Loucy (cell line): ENCODE measurements around the gene TM9SF4.

Source experiments
- H2AFZ ChIP-seq: fragments of 200-600 bp; sonication (generic); 2 replicates; pipeline ENCODE4 v1.6.0; 2016; ENCODE audit warnings: antibody characterized with exemption, mild to moderate bottlenecking, low read length, moderate library complexity
- H3F3A ChIP-seq: fragments of 200-600 bp; 2 replicates; pipeline ENCODE4 v1.6.0; 2016; ENCODE audit warnings: antibody characterized with exemption, low read depth, mild to moderate bottlenecking
- H3K27me3 ChIP-seq: fragments of 200-600 bp; sonication (generic); 2 replicates; pipeline ENCODE4 v1.6.1; 2014; ENCODE audit warnings: low read length, mild to moderate bottlenecking; ENCODE audit not compliant: insufficient read depth, poor library complexity, severe bottlenecking
- H3K36me3 ChIP-seq: fragments of 200-600 bp; sonication (generic); 2 replicates; pipeline ENCODE4 v1.6.1; 2016; ENCODE audit warnings: low read length; ENCODE audit not compliant: insufficient read depth
- H3K4me1 ChIP-seq: fragments of 200-600 bp; sonication (generic); 2 replicates; pipeline ENCODE4 v1.5.1; 2014; ENCODE audit warnings: low read length, mild to moderate bottlenecking; ENCODE audit not compliant: insufficient read depth, poor library complexity, severe bottlenecking
- H3K4me2 ChIP-seq: fragments of 200-600 bp; sonication (generic); 2 replicates; pipeline ENCODE4 v1.6.0; 2014; ENCODE audit warnings: antibody characterized with exemption, low read length, low read depth, mild to moderate bottlenecking; ENCODE audit not compliant: poor library complexity, severe bottlenecking
- H3K4me3 ChIP-seq: fragments of 200-600 bp; sonication (generic); 2 replicates; pipeline ENCODE4 v1.5.1; 2014; ENCODE audit warnings: low read length, mild to moderate bottlenecking, mixed read lengths; ENCODE audit not compliant: poor library complexity, severe bottlenecking
- H3K79me2 ChIP-seq: fragments of 200-600 bp; sonication (generic); 2 replicates; pipeline ENCODE4 v1.6.1; 2014; ENCODE audit warnings: low read length; ENCODE audit not compliant: insufficient read depth
- H3K9ac ChIP-seq: fragments of 200-600 bp; sonication (generic); 2 replicates; pipeline ENCODE4 v1.6.0; 2014; ENCODE audit warnings: mild to moderate bottlenecking, low read depth, low read length, moderate library complexity; ENCODE audit not compliant: poor library complexity, severe bottlenecking
- H3K9me2 ChIP-seq: fragments of 200-600 bp; sonication (generic); replicated peaks from 2 replicates; pipeline ENCODE4 v1.6.1; 2016; ENCODE audit warnings: low read depth, low read length, mixed read lengths
- H3K9me3 ChIP-seq: fragments of 200-600 bp; sonication (generic); 2 replicates; pipeline ENCODE4 v1.6.1; 2014; ENCODE audit warnings: mild to moderate bottlenecking, antibody characterized with exemption, low read length, low read depth; ENCODE audit not compliant: insufficient read depth
- H4K20me1 ChIP-seq: fragments of 200-600 bp; sonication (generic); 2 replicates; pipeline ENCODE4 v1.6.0; 2014; ENCODE audit warnings: antibody characterized with exemption, low read length, mild to moderate bottlenecking; ENCODE audit not compliant: insufficient read depth, poor library complexity, severe bottlenecking
- EZH2phosphoT487 ChIP-seq: fragments of 200-600 bp; IDR thresholded peaks from 2 replicates; pipeline ENCODE4 v1.6.1; 2018; ENCODE audit warnings: antibody characterized with exemption, mild to moderate bottlenecking, moderate library complexity, borderline replicate concordance
- TF ChIP-seq, protein P1 (sequence below): fragments of 200-600 bp; sonication (generic); conservative IDR thresholded peaks from 2 replicates; pipeline ENCODE4 v1.5.1; 2014; ENCODE audit warnings: mild to moderate bottlenecking, antibody characterized with exemption, low read length

TM9SF4 gene

GRCh38 chr20:32109392-32110172, at the start of gene TM9SF4:
TSS of gene TM9SF4 (plus strand) at chr20:32109714. CDS start at chr20:32109741, 27 bp downstream.
- peak within 1 kb of the TSS; percentile 96 for H2AFZ ChIP-seq
- H3F3A ChIP-seq = no peaks in the 10 kb centered on the region
- H3K9me3 ChIP-seq = no peaks in the 10 kb centered on the region
- H3K4me1 ChIP-seq = peaks cover 24% of the 10 kb centered on the region
- peak within 1 kb of the TSS; percentile 96 for H3K4me3 ChIP-seq
- H3K9ac ChIP-seq = peak within 1 kb of the TSS; percentile 93
- peak within 1 kb of the TSS; percentile 97 for H3K4me2 ChIP-seq
- peaks cover 25% of the 10 kb centered on the region for H3K27me3 ChIP-seq
- H3K79me2 ChIP-seq = peaks cover 46% of the 10 kb centered on the region
- TF ChIP-seq, protein P1, sequence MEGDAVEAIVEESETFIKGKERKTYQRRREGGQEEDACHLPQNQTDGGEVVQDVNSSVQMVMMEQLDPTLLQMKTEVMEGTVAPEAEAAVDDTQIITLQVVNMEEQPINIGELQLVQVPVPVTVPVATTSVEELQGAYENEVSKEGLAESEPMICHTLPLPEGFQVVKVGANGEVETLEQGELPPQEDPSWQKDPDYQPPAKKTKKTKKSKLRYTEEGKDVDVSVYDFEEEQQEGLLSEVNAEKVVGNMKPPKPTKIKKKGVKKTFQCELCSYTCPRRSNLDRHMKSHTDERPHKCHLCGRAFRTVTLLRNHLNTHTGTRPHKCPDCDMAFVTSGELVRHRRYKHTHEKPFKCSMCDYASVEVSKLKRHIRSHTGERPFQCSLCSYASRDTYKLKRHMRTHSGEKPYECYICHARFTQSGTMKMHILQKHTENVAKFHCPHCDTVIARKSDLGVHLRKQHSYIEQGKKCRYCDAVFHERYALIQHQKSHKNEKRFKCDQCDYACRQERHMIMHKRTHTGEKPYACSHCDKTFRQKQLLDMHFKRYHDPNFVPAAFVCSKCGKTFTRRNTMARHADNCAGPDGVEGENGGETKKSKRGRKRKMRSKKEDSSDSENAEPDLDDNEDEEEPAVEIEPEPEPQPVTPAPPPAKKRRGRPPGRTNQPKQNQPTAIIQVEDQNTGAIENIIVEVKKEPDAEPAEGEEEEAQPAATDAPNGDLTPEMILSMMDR = no peak
- TF ChIP-seq EZH2phosphoT487 = no peak
- peaks cover 18% of the 10 kb centered on the region for H4K20me1 ChIP-seq
- no peaks in the 10 kb centered on the region for H3K36me3 ChIP-seq
- H3K9me2 ChIP-seq = no peaks in the 10 kb centered on the region; the same call in 1 of the 2 replicates

GRCh38 chr20:32062776-32063170, 46.7 kb upstream of the TM9SF4 start:
- TF ChIP-seq, protein P1 = no peak
- TF ChIP-seq EZH2phosphoT487 = no peak
- no peaks in the 10 kb centered on the region for H3F3A ChIP-seq
- H2AFZ ChIP-seq = no peak overlapping the region
- H3K9me3 ChIP-seq = no peaks in the 10 kb centered on the region
- no peaks in the 10 kb centered on the region for H3K27me3 ChIP-seq
- H3K4me3 ChIP-seq = no peak overlapping the region
- H3K4me2 ChIP-seq = no peak overlapping the region
- H3K36me3 ChIP-seq = no peaks in the 10 kb centered on the region
- H3K9me2 ChIP-seq = no peaks in the 10 kb centered on the region
- no peaks in the 10 kb centered on the region for H4K20me1 ChIP-seq
- H3K9ac ChIP-seq = no peak overlapping the region
- H3K4me1 ChIP-seq = no peaks in the 10 kb centered on the region
- H3K79me2 ChIP-seq = no peaks in the 10 kb centered on the region

- Histone ChIP-seq H3K27me3 (no peaks in the 10 kb centered on the region), H4K20me1 (no peaks in the 10 kb centered on the region), H3F3A (no peaks in the 10 kb centered on the region), H3K4me1 (no peaks in the 10 kb centered on the region), H3K9me2 (no peaks in the 10 kb centered on the region), H3K4me2 (no peak overlapping the region), H3K4me3 (no peak overlapping the region), H3K9ac (no peak overlapping the region), H2AFZ (no peak overlapping the region), H3K79me2 (no peaks in the 10 kb centered on the region), H3K36me3 (no peaks in the 10 kb centered on the region), H3K9me3 (no peaks in the 10 kb centered on the region)
- TF ChIP-seq, protein P1 = no peak
- no peak for TF ChIP-seq EZH2phosphoT487
These were observed 45.8 kb upstream of the TM9SF4 start for GRCh38 chr20:32063695-32064094.
